Measurements from ENCODE around the gene ADD2.

DNA sequence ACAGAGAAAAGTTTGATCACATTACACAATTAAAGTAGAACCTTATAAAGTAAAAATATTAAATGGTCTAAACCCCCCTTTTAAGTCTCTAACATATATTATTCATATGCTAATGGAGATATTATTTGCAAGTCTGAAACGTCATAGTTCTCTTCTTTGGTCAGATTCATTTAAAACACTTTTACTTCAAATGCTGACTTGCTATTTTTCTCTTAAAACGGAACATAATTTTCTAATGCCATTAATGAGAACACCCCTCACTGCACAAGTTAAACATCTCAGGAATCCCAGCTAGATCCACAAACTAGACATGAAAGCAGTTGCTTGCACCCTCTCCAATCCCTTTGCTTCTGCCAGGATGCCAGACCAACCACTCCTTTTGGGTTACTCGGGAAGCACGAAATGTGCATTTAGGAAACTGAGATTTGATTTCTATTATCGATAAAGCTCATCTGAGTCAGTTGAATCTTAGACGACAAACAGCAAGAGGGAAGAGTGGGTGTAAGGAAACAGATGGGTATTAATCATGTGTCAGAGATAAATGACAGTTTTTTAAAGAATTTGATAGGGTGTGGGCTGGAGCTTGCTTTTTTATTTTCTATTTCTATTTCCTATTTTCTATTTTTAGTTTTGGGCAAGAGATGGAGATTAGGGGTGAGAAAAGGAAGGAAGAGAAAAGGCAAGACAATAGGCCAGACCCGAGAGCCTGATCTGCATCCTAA is 1.5 kb downstream of the ADD2 start:
- peak; percentile 83 for TF ChIP-seq EZH2 (IDR thresholded peaks at IDR 0.05)
- TF ChIP-seq POLR2AphosphoS5 (IDR thresholded peaks at IDR 0.05; ENCODE audit: borderline replicate concordance, low read depth, low read length) = no peak
